ENCODE results near the gene CUBN.

- TF ChIP-seq, protein P1, sequence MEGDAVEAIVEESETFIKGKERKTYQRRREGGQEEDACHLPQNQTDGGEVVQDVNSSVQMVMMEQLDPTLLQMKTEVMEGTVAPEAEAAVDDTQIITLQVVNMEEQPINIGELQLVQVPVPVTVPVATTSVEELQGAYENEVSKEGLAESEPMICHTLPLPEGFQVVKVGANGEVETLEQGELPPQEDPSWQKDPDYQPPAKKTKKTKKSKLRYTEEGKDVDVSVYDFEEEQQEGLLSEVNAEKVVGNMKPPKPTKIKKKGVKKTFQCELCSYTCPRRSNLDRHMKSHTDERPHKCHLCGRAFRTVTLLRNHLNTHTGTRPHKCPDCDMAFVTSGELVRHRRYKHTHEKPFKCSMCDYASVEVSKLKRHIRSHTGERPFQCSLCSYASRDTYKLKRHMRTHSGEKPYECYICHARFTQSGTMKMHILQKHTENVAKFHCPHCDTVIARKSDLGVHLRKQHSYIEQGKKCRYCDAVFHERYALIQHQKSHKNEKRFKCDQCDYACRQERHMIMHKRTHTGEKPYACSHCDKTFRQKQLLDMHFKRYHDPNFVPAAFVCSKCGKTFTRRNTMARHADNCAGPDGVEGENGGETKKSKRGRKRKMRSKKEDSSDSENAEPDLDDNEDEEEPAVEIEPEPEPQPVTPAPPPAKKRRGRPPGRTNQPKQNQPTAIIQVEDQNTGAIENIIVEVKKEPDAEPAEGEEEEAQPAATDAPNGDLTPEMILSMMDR (IDR thresholded peaks at IDR 0.05; ENCODE audit: insufficient read depth, low read depth, low read length), result no peak
- no peak for TF ChIP-seq EZH2 (IDR thresholded peaks at IDR 0.05; ENCODE audit: insufficient read depth, low read length)
Measured at GRCh38 chr10:17066000-17066399, 63.6 kb downstream of the CUBN start.

All from astrocyte (in vitro differentiated cells and primary cell).